ENCODE data around the gene ANO5.

The ANO5 gene

GRCh38 chr11:22189660-22190059 is 3.2 kb upstream of the ANO5 start:
- no peak overlapping the region for H3K4me3 ChIP-seq (ENCODE audit: low read depth, low read length)
- TF ChIP-seq, protein P1, sequence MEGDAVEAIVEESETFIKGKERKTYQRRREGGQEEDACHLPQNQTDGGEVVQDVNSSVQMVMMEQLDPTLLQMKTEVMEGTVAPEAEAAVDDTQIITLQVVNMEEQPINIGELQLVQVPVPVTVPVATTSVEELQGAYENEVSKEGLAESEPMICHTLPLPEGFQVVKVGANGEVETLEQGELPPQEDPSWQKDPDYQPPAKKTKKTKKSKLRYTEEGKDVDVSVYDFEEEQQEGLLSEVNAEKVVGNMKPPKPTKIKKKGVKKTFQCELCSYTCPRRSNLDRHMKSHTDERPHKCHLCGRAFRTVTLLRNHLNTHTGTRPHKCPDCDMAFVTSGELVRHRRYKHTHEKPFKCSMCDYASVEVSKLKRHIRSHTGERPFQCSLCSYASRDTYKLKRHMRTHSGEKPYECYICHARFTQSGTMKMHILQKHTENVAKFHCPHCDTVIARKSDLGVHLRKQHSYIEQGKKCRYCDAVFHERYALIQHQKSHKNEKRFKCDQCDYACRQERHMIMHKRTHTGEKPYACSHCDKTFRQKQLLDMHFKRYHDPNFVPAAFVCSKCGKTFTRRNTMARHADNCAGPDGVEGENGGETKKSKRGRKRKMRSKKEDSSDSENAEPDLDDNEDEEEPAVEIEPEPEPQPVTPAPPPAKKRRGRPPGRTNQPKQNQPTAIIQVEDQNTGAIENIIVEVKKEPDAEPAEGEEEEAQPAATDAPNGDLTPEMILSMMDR (conservative IDR thresholded peaks at IDR 0.05; ENCODE audit: low read depth, low read length): no peak
- DNase-seq (ENCODE audit: low read depth): no peak

DNA sequence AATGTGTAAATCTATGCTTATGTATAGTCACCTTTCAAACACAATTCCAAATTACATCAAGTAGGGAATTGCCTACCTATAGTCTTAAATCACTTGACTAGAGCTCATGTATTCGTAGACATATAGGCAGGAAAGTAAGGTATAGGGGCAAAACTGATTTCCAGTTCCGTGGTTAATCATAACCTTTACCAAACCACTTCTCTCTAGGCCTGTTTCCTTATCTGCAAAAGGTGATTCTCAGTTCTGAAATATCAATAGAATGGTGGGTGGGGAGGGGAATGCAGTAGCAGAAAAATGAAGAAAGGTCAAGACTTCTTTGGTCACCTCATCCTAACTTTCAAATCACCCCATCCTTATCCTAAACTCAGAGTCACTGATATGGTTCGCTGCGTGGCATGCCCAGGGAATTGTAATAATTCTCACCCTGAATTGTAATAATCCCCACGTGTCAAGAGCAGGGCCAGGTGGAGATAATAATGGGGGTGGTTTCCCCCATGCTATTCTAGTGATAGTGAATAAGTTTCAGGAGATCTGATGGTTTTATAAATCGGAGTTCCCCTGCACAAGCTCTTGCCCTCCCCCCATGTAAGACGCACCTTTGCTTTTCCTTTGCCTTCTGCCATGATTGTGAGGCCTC is 1.9 kb upstream of the ANO5 start:
- no peak overlapping the region for H3K4me3 ChIP-seq (ENCODE audit: low read depth, low read length)
- TF ChIP-seq, protein P1 (conservative IDR thresholded peaks at IDR 0.05; ENCODE audit: low read depth, low read length): no peak
- no peak for DNase-seq (ENCODE audit: low read depth)

- no peak overlapping the region for H3K4me3 ChIP-seq (ENCODE audit: low read depth, low read length)
- DNase-seq (ENCODE audit: low read depth): no peak
- TF ChIP-seq, protein P1 (conservative IDR thresholded peaks at IDR 0.05; ENCODE audit: low read depth, low read length): no peak
Observed at GRCh38 chr11:22192289-22192641, 620 bp upstream of the ANO5 start.

DNA sequence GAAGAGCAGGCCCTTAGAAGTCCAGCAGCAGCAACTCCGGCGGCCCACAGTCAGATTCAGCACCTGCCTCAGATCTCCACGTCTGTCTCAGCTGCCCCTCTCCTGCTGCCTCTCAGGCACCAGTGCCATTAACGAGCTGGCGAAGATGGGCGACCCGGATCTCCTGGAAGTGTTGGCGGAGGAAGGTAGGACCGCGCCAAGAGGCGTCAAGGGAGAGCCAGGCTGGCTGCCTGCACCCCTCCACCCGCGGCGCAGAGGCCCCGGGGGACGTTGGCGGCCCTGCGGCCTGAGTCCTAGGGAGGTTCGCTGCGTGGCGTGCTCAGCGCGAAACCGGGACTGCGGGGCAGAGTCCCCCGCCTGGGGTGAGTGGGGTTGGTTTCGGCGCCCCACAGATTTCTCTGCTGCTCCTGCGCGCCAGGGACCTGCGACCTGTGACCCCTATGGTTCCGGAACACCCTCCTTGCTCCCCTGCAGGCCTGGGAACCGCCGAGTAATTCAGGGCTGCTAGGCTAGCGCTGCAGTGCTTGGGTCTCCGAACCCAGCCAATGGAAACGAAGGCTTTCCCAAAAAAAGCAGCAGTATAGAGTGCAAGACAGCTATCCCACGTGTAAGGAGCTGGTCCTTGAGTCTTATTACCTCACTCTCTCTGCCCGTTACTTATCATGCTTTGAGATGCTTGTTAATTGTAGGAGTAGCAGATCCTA is 615 bp downstream of the ANO5 start:
- TF ChIP-seq, protein P1 (conservative IDR thresholded peaks at IDR 0.05; ENCODE audit: low read depth, low read length): no peak
- no peak overlapping the region for H3K4me3 ChIP-seq (ENCODE audit: low read depth, low read length)
- no peak for DNase-seq (ENCODE audit: low read depth)

DNA sequence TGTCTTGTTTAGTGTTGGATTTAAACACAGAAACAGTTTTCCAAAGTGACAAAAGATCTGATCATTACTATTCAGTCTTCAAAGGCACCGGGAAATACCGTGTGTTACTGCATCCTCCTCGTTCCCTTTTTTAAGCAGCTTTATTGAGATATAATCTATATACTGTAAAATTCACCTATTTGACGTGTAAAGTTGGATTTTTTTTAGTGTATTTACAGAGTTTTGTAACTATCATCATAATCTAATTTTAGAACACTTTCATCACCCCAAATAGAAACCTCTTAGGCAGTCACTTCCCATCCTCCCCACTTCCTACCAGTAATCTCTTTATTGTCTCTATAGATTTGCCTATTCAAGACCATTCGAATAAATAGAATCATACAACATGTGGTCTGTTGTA is 1.4 kb downstream of the ANO5 start:
- H3K4me3 ChIP-seq (ENCODE audit: low read depth, low read length): no peak overlapping the region
- no peak for DNase-seq (ENCODE audit: low read depth)
- TF ChIP-seq, protein P1 (conservative IDR thresholded peaks at IDR 0.05; ENCODE audit: low read depth, low read length): no peak

- TF ChIP-seq, protein P1 (conservative IDR thresholded peaks at IDR 0.05; ENCODE audit: low read depth, low read length): no peak
- DNase-seq (ENCODE audit: low read depth): no peak
- no peak overlapping the region for H3K4me3 ChIP-seq (ENCODE audit: low read depth, low read length)
Observed at GRCh38 chr11:22194907-22195306, 2.0 kb downstream of the ANO5 start.
